ENCODE results near the gene GNAI3. TPM values are rescaled to one million over a fixed set of nuclear protein-coding genes. Genes with fewer than 3 reads are reported as not detected.

Gene GNAI3
- polyA plus RNA-seq, 1 donor from 2014 or later: 10.6 TPM

- Histone ChIP-seq H4K20me1 (ENCODE audit: insufficient read depth) (no peaks in the 10 kb centered on the region), H3K9ac (ENCODE audit: low read length) (no peak overlapping the region), H3K4me3 (ENCODE audit: low read length) (no peak overlapping the region), H3F3A (ENCODE audit: insufficient read depth, low read length, poor library complexity, severe bottlenecking) (no peaks in the 10 kb centered on the region), H3K9me3 (ENCODE audit: low read length) (no peaks in the 10 kb centered on the region), H3K79me2 (replicated peaks; ENCODE audit: insufficient read depth, low read length) (no peaks in the 10 kb centered on the region), H3K27ac (ENCODE audit: low read length) (no peak overlapping the region), H3K9me2 (ENCODE audit: insufficient read depth, low read length) (no peaks in the 10 kb centered on the region), H3K27me3 (ENCODE audit: insufficient read depth, low read depth, low read length) (no peaks in the 10 kb centered on the region), H3K4me2 (ENCODE audit: low read length) (no peak overlapping the region), H2AFZ (ENCODE audit: low read depth, low read length) (no peak overlapping the region), H3K36me3 (ENCODE audit: insufficient read depth, low read length) (no peaks in the 10 kb centered on the region)
- TF ChIP-seq RAD21 (conservative IDR thresholded peaks at IDR 0.05): peak; percentile 85
- no peak for TF ChIP-seq REST (IDR thresholded peaks at IDR 0.05; ENCODE audit: borderline replicate concordance)
- peak; percentile 79 for TF ChIP-seq SMC3 (conservative IDR thresholded peaks at IDR 0.05; ENCODE audit: poor library complexity)
- peak; percentile 91 for TF ChIP-seq CTCF (IDR thresholded peaks at IDR 0.05; ENCODE audit: poor library complexity, severe bottlenecking)
- no peak for TF ChIP-seq EZH2 (IDR thresholded peaks at IDR 0.05; ENCODE audit: borderline replicate concordance, insufficient read depth, low read length, poor library complexity, severe bottlenecking)
- TF ChIP-seq POLR2AphosphoS5 (IDR thresholded peaks at IDR 0.05): no peak
- peak; percentile 24 for TF ChIP-seq MXI1 (conservative IDR thresholded peaks at IDR 0.05; ENCODE audit: poor library complexity, severe bottlenecking)
- no peak for TF ChIP-seq EP300 (conservative IDR thresholded peaks at IDR 0.05; ENCODE audit: poor library complexity, severe bottlenecking)
- no peak for TF ChIP-seq TAF1 (IDR thresholded peaks at IDR 0.05; ENCODE audit: low read depth)
Measured at GRCh38 chr1:109532365-109533136, 15.9 kb upstream of the GNAI3 start.

- H3K4me2 ChIP-seq (ENCODE audit: low read length): no peak overlapping the region
- no peaks in the 10 kb centered on the region for H3K27me3 ChIP-seq (ENCODE audit: insufficient read depth, low read depth, low read length)
- TF ChIP-seq RAD21 (conservative IDR thresholded peaks at IDR 0.05): no peak
- TF ChIP-seq CTCF (IDR thresholded peaks at IDR 0.05; ENCODE audit: poor library complexity, severe bottlenecking): no peak
- TF ChIP-seq EZH2 (IDR thresholded peaks at IDR 0.05; ENCODE audit: borderline replicate concordance, insufficient read depth, low read length, poor library complexity, severe bottlenecking): no peak
- TF ChIP-seq MXI1 (conservative IDR thresholded peaks at IDR 0.05; ENCODE audit: poor library complexity, severe bottlenecking): no peak
- no peaks in the 10 kb centered on the region for H3K79me2 ChIP-seq (replicated peaks; ENCODE audit: insufficient read depth, low read length)
- H3K9ac ChIP-seq (ENCODE audit: low read length): no peak overlapping the region
- no peaks in the 10 kb centered on the region for H4K20me1 ChIP-seq (ENCODE audit: insufficient read depth)
- H3K9me3 ChIP-seq (ENCODE audit: low read length): no peaks in the 10 kb centered on the region
- H3K27ac ChIP-seq (ENCODE audit: low read length): no peak overlapping the region
- H2AFZ ChIP-seq (ENCODE audit: low read depth, low read length): no peak overlapping the region
- H3K4me3 ChIP-seq (ENCODE audit: low read length): no peak overlapping the region
- no peaks in the 10 kb centered on the region for H3F3A ChIP-seq (ENCODE audit: insufficient read depth, low read length, poor library complexity, severe bottlenecking)
- H3K36me3 ChIP-seq (ENCODE audit: insufficient read depth, low read length): no peaks in the 10 kb centered on the region
- no peaks in the 10 kb centered on the region for H3K9me2 ChIP-seq (ENCODE audit: insufficient read depth, low read length)
Measured at GRCh38 chr1:109534307-109534858, 14.0 kb upstream of the GNAI3 start.

Measured in neural cell (in vitro differentiated cells).